NOMO-1 treated with dmso at 0.1 percent for 144 hours (cell line): Measurements from ENCODE around the gene COL15A1.

Experiments used
- DNase-seq: peaks from one replicate; lab custom pipeline; 2025; ENCODE audit not compliant: unreplicated experiment; lab: John Stamatoyannopoulos, UW

Gene COL15A1

DNA sequence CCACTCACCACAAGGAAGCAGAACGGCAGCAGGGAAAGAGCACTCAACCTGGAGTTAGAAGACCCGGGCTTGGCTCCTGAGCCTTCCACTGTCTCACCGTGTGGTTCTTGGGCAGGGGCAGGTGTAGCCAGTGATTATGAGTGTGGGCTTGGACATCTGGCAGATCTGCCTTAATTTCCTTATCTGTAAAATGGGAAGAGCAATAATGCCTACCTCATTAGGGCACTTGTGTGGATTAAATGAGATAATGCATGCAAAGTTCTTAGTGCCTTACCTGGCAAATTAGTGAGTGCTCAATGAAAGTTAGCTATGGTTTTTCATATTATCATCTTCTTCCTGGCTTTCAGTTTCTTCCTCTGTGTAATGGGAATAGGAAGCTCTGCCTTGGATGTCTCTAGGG, 28.1 kb upstream of the COL15A1 start:
- no peak for DNase-seq

DNA sequence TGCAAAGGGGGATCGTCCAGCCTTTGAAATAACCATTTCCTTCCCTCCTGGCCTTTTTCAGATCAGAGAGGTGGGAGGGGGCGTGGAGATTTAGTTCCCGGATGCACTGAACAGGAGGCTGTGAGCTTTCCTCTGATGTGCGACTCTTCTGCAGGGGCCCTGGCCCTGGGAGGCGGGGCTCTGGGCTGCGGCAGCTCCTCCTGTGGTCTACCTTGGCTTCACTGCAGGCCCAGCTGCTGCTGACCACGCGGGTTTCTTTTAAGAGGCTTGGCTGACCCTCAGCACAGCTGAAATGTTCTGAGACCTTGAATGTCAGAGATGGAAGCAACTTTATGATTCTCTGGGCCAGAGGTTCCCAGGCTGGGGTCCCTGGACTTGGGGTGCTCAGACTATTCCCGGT, 27.0 kb upstream of the COL15A1 start:
- DNase-seq = no peak

DNA sequence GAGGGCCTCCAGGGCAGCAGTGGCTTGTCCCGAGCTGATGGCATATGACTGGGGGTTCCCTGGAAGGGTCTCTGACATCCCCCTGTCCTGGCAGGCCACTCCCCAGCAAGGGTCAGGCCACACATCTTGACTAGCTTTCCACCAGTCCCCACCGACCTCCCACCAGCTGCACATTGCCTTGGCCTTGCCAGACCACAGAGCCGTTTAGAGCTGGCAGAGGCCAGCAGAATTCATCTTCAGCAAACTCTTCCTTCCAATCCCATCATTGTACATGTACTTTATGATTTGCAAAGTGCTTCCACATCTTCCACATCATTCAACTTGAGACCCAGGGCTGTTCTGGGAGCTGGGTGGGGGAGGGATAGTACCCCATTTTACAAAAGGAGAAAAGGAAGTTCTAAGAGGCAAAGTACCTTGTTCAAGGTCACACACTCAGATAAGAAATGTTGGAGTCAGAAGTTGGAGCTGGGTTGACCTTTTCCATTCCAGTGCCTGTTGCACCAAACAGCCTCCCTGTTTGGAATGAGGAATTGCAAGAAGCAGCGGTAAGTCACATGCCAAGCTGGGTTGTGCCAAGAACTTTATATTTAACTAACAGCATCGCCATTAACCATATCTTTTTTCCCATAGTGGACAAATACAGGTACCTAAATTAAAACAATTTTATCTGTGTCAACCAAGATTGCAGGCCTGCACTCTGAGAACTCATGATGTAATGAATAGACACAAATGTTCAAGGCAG, 25.8 kb upstream of the COL15A1 start:
- DNase-seq = no peak

DNA sequence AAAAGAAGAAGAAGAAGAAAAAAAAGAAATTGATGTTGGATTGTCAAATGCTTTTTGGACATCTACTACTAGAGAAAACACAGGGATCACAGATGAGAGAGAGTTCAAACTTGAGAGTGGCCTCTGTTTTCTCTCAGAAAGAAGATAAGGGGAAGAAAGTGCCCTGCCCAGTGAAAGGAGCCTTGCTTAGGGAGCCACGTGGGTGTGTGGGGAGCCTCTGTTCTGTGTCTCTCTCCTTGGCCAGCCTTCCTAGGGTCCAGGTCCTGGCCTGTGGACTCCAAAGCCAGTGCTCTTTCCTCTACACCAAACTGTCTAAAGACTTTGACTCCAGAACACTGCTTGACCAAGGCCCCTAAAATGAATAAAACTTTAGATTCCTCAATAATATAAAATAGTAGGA, 22.0 kb upstream of the COL15A1 start:
- DNase-seq = no peak

DNA sequence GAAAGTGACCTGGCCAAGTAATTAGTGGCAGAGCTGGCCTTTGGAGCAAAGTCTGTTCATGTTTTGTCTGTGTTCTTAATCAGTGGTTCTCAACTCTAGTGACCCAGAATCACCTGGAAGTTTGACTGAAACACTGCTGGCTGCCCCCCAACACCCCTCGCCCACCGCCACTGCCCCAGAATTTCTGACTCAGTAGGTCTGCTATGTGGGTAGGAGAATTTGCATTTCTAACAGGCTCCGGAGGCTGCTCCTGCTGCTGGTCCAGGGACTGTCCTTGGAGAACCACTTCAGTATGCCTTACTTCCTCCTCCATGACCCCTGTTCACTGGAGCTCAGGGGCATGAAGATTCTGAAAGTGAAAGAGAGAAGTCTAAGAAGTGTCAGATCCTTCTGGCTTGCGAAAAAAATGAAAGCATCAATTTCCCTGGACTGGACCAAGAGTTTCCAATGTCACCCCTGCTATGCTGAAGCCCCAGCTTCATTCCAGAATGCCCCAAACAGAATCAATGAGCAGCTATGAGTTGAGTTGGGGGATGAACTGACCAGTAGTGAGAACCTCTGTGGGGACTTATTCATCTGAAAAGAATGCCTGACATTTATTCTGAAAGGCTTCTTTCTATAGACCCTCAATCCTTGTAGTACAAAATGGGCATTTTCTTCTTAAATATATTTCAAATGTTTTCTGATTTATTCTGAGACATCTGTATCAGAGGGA, 20.8 kb upstream of the COL15A1 start:
- DNase-seq = peak; percentile 62

DNA sequence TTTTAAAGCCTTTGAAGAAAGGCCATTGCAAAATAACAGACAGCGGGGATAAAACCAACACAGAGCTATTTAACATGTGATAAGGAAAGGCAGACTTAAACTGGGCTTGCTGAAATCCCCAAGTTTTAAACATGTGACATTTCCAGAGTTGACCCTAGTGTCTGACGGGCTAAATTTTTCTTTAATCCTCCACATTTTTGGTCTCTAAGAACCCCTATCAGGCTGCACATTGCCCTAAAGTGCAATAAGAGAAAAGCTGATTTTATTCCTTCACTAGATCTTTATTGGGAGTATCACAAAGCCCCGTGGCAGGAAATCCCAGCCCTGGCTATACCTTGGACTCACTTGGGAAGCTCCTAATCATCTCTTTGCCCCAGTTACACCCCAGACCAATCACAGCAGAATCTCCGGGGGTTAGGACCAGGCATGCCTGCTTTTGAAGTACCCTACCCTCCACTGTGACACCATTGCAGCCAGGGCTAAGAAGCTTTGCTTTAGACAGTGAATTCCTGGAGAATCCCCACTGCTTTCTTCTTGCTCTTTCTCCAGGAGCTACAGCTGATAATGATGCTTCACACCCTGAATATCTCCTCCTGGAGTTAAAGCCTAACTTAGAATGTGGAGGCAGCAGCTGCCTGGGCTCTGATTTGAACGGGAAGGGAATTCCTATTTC, 20.1 kb upstream of the COL15A1 start:
- DNase-seq = no peak

DNA sequence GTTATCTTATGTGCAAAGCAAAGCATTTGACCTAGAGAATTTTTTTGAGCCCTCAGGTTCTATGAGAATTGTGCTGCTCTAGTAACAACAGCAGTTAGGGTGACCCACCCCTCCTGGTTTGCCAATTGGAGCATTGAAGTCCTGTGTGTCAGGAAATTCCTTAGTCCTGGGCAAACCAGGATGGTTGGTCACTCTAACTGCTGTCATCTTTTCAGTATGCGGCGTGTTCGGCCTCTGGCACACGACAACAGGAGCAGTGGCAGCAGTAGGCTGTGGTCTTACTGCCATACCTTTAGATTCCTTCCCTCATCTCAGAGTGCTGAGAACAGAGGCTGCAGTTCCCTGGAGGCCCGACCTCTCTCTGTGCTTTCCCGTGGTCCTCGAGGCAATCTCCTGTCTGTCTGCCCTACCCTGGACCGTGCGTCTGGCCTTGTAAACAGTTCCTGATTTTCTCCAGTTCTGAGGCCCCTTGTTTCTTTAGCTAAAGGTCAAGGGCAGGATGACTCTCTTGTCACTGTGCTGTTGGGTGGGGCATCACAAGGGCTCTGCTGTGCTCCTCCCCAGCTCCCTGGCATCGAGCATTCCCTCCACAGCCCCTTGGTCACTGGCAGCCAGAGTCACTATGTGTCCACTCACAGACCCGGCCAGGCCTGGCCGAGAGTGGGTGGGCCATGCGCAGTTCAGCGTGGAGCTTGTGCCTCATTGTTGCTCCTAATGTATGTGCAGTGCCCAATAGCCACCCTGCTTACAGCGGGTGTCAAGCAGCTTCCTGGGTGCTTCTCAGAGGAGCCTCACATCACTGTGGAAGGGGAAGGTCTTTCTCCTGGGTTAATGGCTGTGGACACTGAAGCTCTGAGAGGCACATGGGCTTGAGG, 18.5 kb upstream of the COL15A1 start:
- no peak for DNase-seq

DNA sequence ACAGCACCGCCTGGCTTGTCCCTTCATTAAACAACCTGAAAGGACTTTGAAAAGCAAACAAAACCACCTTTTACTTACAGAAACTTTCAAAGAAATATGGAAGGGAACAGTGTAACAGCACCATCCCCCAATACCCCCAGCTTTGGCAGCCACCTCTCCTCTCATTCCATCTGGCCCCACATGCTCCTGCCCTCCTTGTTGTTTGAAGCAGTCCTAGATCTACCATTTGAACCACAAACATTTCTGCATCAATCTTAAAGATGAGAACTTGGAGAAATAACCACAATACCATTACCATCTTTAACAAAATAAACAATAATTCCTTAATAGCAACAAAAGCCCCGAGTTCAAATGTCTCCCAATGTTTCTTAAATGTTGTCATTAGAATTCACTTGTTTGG, 17.8 kb upstream of the COL15A1 start:
- no peak for DNase-seq

DNA sequence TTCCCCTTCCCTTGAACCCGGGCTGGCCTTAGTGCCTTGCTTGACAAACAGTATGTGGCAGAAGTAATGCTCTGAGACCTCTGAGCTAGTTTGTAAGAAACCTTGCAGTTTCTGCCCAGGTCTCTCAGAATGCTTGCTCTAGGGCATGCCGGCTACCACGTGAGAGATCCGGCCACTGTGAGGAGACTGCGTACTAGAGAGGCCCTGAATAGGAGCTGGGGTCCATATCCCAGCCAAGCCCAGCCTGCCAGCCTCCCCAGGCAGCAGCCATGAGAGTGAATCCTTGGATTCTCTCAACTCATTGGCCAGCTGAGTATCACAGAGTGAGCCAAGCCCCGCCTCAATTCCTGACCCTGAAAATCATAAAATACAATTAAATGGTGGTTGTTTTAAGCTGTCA, 16.0 kb upstream of the COL15A1 start:
- no peak for DNase-seq

DNA sequence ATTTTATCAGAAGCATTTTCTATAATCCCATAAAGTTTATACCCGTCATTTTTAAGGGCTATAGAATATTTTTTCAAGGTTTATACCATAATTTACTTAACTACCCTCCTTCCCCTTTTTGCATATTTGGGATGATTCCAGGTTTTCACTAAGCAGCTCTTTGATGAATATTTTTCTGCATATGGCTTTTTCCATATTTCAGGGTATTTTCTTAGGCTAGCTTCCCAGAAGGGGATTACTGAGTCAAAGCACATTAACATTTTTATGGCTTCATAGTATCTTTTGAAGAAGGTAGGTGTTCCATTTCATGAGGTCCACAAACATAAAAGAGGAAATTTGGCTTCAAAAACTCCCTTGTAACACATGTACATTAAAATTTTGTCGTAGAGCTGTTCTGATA, 14.6 kb upstream of the COL15A1 start:
- no peak for DNase-seq

DNA sequence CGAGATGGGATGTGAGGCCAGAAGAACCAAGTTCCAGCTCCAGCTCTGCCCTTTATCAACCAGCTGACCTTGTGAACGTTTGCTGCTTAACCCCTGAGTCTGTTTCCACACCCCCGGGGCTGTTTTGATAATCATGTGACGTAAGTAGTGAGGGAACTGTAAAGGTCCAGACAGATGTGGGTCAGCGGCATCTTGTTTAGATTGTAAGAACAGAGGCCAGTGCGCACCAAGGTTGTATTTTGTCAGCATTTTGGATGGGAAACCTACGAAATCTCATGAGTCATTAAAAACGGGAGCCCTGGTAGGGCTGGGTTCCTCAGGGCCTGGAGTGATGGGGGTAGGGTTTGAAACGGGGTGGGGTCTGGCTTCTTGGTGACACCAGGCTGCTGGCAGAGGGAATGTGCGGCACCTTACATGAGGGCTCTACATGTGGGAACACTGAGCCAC, 13.8 kb upstream of the COL15A1 start:
- DNase-seq = no peak

DNA sequence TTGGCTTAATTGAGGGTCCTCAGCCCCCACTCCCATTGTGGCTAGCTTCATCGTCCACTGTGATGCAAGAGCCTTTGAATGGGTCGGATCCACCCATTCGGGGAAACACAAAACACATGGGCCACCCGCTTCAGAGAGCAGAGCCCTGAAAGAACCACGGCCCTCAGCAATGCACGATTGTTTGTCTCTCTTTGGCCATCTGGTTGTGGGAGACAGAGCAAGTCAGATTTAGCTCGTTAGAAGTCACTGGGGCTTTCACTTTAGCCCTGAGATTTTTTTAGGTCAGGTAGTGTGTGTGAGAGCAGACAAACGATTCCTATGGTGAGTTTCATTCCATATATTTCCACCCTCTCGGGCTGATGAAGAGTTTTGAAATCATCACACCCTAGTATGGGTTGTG, 12.9 kb upstream of the COL15A1 start:
- DNase-seq = no peak

DNA sequence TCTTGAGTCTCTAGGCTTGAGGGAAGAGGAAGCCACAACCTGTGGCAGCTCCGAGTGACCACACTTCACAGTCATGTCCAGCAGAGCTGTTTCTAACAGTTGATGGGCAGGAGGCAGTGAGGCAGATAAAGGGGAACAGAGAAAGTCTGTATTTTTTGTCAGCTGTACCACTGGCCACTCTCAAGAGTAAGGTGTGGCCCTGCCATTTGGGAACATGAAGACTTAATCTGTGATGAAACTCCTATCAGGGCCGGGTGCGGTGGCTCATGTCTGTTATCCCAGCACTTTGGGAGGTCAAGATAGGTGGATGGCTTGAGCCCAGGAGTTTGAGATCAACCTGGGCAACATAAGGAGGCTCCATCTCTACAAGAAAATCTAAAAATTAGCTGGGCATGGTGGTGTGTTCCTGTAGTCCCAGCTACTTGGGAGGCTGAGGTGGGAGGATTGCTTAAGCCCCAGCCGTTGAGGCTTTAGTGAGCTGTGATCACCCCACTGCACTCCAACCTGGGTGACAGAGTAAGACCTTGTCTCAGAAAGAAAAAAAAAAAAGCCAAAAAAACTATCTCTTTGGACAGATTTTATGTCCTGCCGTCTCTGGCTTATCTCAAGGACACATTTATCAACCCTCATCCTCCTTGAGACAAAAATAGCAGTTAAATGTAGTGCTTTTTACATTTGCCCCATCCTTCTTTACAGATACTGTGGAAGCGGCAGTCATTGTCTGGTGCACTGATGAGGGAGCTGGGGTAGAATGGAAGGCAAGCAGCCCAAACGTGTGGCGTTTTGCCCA, 11.9 kb upstream of the COL15A1 start:
- no peak for DNase-seq

DNA sequence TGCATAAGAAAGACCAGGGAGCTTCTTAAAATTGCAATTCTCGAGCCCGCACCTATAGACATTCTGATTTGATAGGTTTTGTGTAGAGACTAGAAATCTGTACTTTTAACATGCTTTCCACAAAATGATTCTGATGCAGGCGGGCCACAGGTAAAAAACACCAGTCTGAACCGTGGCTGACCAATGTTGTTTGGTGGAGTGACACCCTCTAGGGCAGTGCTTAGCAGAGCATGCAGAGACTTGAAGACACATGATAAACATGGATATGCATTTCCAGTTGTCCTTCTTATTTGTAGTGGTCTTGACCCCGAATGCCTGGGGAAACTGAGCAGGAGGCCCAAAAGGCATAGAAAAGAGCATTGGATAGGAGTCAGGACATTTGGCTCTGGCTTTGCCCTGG, 10.5 kb upstream of the COL15A1 start:
- DNase-seq = no peak

DNA sequence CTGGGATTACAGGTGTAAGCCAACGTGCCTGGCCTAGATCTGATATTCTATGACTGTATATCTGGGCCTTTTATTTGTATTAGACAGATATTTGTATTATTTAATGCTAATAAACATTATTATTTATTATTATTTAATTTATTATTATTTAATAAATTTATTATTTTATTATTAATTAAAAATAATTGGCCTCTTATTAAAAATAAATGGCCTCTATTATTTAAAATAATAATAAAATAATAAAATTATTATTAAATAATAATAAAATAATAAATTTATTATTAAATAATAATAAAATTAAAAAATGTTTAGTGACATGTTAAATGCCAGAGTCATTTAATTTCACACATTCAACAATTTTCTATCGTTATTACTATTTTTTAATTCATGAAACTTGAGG, 9.8 kb upstream of the COL15A1 start:
- no peak for DNase-seq

DNA sequence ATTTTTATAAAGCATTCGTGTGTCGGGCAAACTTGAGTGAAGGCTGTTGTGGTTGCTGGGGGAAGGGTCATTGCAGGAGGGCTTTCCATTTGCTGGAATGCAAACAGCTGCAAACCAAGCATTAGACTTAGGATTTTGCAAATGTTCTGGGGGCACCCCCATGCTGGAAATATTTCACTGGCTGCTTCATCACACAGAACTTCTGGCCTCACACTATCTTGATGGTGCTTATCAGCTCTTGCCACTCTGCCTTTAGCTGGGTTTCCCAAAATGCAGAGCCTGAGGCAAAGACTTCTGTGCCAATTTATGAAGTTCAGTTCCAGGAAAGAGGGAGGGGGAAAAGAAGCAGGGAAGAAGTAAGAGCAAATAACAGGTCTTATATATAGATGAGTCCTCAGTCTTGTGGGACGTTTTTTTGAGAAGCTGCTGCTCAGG, 8.6 kb upstream of the COL15A1 start:
- no peak for DNase-seq

DNA sequence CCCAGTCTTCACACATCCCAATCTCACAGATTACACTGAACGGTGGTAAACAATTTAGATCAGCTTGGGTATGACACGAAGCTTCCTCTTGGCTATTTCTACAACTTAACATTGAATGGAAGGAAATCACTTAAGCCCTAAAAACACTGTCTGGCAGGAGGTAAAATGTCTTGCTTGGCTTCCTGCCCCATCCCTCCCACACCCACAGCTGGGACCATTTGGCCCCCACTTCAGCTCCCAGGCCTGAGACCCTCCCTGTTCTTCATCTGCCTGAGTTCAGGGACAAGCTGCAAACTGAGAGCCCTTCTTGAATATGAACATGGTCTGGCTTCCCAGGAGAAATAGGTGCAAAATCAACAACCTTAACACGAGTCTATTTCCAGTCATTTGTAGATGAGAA, 3.4 kb upstream of the COL15A1 start:
- no peak for DNase-seq

DNA sequence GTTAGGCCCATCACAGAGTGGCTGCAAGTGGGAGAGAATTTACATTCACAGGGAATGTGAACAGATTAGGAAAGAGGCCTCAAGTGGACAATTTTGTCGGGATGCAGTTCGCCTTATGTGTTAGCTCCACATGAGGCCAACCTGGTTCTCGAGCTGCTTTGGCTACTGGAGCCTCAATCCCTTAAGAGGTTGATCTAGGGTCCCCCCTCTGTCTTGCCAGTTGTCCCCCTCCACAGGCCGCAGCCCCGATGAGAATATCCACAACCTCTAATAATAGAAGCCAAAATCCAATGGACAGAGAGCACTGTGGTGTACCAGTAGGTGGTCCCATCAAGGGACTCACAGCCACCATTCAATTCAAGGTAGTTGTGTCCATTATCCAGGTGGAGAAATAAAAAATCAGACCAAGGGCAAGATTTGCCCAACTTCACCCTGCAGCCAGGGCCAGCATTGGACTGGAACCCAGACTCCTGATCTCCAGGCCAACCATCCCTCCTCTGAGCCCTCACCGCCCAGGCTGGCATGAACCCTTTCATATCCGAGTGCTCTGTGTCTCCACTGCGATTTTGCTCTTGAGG, 1.7 kb upstream of the COL15A1 start:
- no peak for DNase-seq

DNA sequence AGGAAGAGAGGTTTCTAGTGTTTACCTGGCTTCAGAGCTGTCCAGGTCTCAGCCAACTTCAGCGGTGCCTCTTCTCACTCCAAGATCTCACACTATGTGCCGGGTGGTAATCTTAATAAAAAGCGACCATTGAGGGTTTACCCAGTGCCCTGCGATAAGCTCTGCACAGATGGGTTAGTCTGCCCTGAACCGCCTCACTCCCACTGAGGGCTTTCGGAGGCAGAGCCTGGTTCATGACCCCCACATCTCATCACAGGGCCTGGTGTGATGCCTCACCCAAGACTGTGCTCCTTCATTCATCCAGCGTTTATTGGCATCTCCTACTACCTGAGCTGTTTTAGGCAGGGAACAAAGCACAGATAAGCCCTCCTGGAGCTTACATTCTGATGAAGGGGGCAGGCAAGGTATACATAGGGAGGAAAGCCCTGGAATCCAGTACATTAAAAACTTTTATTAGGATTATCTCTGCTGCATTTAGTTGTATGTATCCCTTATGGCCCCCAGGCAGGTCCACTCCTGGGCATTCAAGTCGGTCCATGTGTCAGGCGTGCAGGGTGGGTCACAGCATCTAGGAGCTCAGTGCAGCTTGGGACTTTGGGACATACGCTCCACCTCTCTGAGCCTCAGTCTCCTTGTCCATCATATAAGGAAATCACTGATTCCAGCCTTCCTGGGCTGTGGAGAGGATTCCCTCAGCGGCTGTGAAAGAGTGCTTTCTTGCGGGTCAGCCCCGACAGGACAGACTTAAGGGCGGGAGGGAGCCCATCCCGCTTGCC, 613 bp upstream of the COL15A1 start:
- DNase-seq = no peak
